CD14-positive monocyte (primary cell): ENCODE measurements around the gene MAST4. TPM values are rescaled to one million over a fixed set of nuclear protein-coding genes. Genes with fewer than 3 reads are reported as not detected.

ENCODE experiments used
- DNase-seq, 3 donors: peaks; one replicate each; pipeline ENCODE4 v3.0.0-alpha.2; 2011 to 2022
- H2AFZ ChIP-seq: 2 replicates; pipeline ENCODE4 v1.6.0; 2012; ENCODE audit warnings: mild to moderate bottlenecking, low read depth, low read length, inconsistent platforms; ENCODE audit not compliant: insufficient read depth, poor library complexity, severe bottlenecking
- H3K27ac ChIP-seq, 2 donors: 1 replicate in 1 of 2; 2 replicates in 1 of 2; pipeline ENCODE4 v1.5.1; 2012 to 2013; ENCODE audit warnings: low read length in 2 of 2, control low read depth in 1 of 2, inconsistent platforms in 1 of 2, low read depth in 1 of 2, mild to moderate bottlenecking in 1 of 2
- H3K27me3 ChIP-seq, 2 donors: one replicate each; pipeline versions ENCODE4 v1.6.0 to v1.6.1; 2011 to 2013; ENCODE audit warnings: low read length in 2 of 2; ENCODE audit not compliant: control insufficient read depth in 2 of 2, insufficient read depth in 2 of 2
- H3K36me3 ChIP-seq, 2 donors: replicated peaks in 1 of 2; 1 replicate in 1 of 2; 2 replicates in 1 of 2; pipeline versions ENCODE4 v1.5.1 to v1.6.1; 2012 to 2013; ENCODE audit warnings: low read length in 2 of 2, control low read depth in 1 of 2, inconsistent platforms in 1 of 2, mild to moderate bottlenecking in 1 of 2; ENCODE audit not compliant: insufficient read depth in 2 of 2, control insufficient read depth in 1 of 2
- H3K4me1 ChIP-seq, 2 donors: 1 replicate in 1 of 2; 2 replicates in 1 of 2; pipeline versions ENCODE4 v1.5.1 to v1.6.1; 2012 to 2013; ENCODE audit warnings: low read length in 2 of 2, control low read depth in 1 of 2, inconsistent platforms in 1 of 2, mild to moderate bottlenecking in 1 of 2, moderate library complexity in 1 of 2; ENCODE audit not compliant: insufficient read depth in 2 of 2, control insufficient read depth in 1 of 2
- H3K4me2 ChIP-seq: replicated peaks from 2 replicates; pipeline ENCODE3; 2012; ENCODE audit warnings: low read length, moderate library complexity, mild to moderate bottlenecking; ENCODE audit not compliant: poor library complexity, severe bottlenecking; ENCODE audit errors: extremely low read depth
- H3K4me3 ChIP-seq, 3 experiments: fragments of 200-600 bp in 1 of 3; sonication (generic) in 1 of 3; replicated peaks in 1 of 3; 1 replicate in 2 of 3; 2 replicates in 1 of 3; pipeline ENCODE4 v1.5.1; 2011 to 2013; ENCODE audit warnings: low read length in 3 of 3, mild to moderate bottlenecking in 3 of 3, control low read depth in 2 of 3, low read depth in 2 of 3, inconsistent platforms in 1 of 3, moderate library complexity in 1 of 3
- H3K79me2 ChIP-seq: 2 replicates; pipeline ENCODE4 v1.6.0; 2012; ENCODE audit warnings: mild to moderate bottlenecking, control low read depth, inconsistent platforms, low read length, moderate library complexity; ENCODE audit not compliant: insufficient read depth
- H3K9ac ChIP-seq: 2 replicates; pipeline ENCODE4 v1.6.0; 2017; ENCODE audit warnings: low read length, mild to moderate bottlenecking; ENCODE audit not compliant: insufficient read depth, poor library complexity, severe bottlenecking
- H3K9me3 ChIP-seq, 2 donors: replicated peaks in 1 of 2; 1 replicate in 1 of 2; 2 replicates in 1 of 2; pipeline versions ENCODE4 v1.5.1 to v1.6.1; 2012 to 2013; ENCODE audit warnings: low read length in 2 of 2, control low read depth in 1 of 2; ENCODE audit not compliant: control insufficient read depth in 1 of 2, insufficient read depth in 1 of 2
- H4K20me1 ChIP-seq: 2 replicates; pipeline ENCODE4 v1.6.0; 2012; ENCODE audit warnings: mild to moderate bottlenecking, low read length, control low read depth, moderate library complexity; ENCODE audit not compliant: insufficient read depth
- H3K27ac Mint-ChIP-seq, 7 donors: one replicate each; pipeline ENCODE4 v1.8.0; 2020; ENCODE audit warnings: mild to moderate bottlenecking in 7 of 7, mixed read lengths in 7 of 7, moderate library complexity in 6 of 7, inconsistent platforms in 2 of 7
- H3K27me3 Mint-ChIP-seq, 3 donors: one replicate each; pipeline ENCODE4 v1.8.0; 2021 to 2022; ENCODE audit warnings: low read depth in 3 of 3, mild to moderate bottlenecking in 3 of 3, mixed read lengths in 3 of 3, moderate library complexity in 3 of 3, inconsistent platforms in 1 of 3
- H3K36me3 Mint-ChIP-seq, 2 donors: one replicate each; pipeline ENCODE4 v1.8.0; 2020; ENCODE audit warnings: mixed read lengths in 2 of 2, inconsistent platforms in 1 of 2, mild to moderate bottlenecking in 1 of 2
- H3K4me1 Mint-ChIP-seq: one replicate; pipeline ENCODE4 v1.8.0; 2020; ENCODE audit warnings: mild to moderate bottlenecking, mixed read lengths
- H3K4me3 Mint-ChIP-seq, 2 donors: one replicate each; pipeline ENCODE4 v1.8.0; 2020; ENCODE audit warnings: mild to moderate bottlenecking in 2 of 2, mixed read lengths in 2 of 2, moderate library complexity in 1 of 2
- H3K9me3 Mint-ChIP-seq, 7 donors: one replicate each; pipeline ENCODE4 v1.8.0; 2020 to 2022; ENCODE audit warnings: mixed read lengths in 7 of 7, mild to moderate bottlenecking in 6 of 7, moderate library complexity in 6 of 7, inconsistent platforms in 2 of 7
- WGBS: methylation state at CpG from one replicate; pipeline ENCODE4 v1.1.5; 2013; ENCODE audit warnings: missing lambda C conversion rate; ENCODE audit not compliant: insufficient coverage; 5-methylcytosine and 5-hydroxymethylcytosine counted together
- intact Hi-C, 2 donors: fragments of 100-400 bp; cut with micrococcal nuclease; formaldehyde crosslinking; loops; one replicate each; pipeline versions ENCODE4 v1.15.0 to v1.15.1; 2023
- polyA plus RNA-seq, 3 donors: library from polyadenylated mRNA; depleted of rRNA in 1 of 3; unstranded in 2 of 3; stranded (reverse) in 1 of 3; fragments of 300-500 nt in 2 of 3; fragments of >200 nt in 1 of 3; fragmentation: Illumina TruSeq in 2 of 3; gene quantifications; 1 replicate in 2 of 3; 2 replicates in 1 of 3; pipeline ENCODE4 v1.2.3, GENCODE V29; 2012 to 2021
- TF ChIP-seq, protein P1 (sequence below): fragments of 200-600 bp; IDR thresholded peaks from one replicate; pipeline ENCODE4 v1.8.0; 2022; ENCODE audit warnings: antibody characterized with exemption, mild to moderate bottlenecking

Gene MAST4
- polyA plus RNA-seq, 3 donors: 0.03 to 0.24 TPM; not detected in 1

DNA sequence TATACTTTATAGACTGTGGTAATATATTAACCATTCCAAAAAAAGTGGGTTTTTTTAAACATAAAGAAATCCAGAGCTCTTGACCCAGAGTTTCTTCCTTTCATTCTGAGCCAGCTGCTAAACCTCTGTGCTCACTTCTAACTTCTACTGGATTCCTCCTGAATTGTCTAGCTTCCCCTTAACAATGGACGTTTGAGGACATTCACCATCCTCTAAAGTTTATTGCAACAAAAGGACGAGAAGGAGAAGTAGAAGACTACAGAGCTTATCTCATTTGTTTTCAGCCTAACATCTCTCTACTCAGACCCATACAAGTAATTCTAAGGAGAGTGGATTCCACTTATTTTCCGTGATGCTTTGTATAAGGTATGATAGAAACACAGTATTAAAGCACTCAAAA is 284.2 kb downstream of the MAST4 start:
- no CpG with 5 or more reads among the region's 3 CpGs for WGBS
- peak in 2 of 3 donors; percentile 4 to 6 for DNase-seq
- no peaks in the 10 kb centered on the region for H3K79me2 ChIP-seq
- peaks cover 17% of the 10 kb centered on the region for H3K4me1 Mint-ChIP-seq
- no peak overlapping the region for H3K4me3 Mint-ChIP-seq
- H3K27ac ChIP-seq: no peak overlapping the region
- peaks cover 0 to 3% of the 10 kb centered on the region in 2 donors for H3K36me3 Mint-ChIP-seq
- intact Hi-C loops: loop anchor here in 1 of 2 donors (10.0 kb wide), 1 partner anchor 46 kb away; no protein-coding TSS in a partner anchor
- H3K27me3 ChIP-seq: no peaks in the 10 kb centered on the region
- no peak overlapping the region for H3K4me3 ChIP-seq
- no peaks in the 10 kb centered on the region for H4K20me1 ChIP-seq
- H2AFZ ChIP-seq: no peak overlapping the region
- H3K27me3 Mint-ChIP-seq: peaks cover 0 to 10% (median 3%) of the 10 kb centered on the region in 3 donors
- no peaks in the 10 kb centered on the region for H3K36me3 ChIP-seq
- peaks cover 0 to 4% (median 0%) of the 10 kb centered on the region in 7 donors for H3K9me3 Mint-ChIP-seq
- no peak overlapping the region for H3K4me2 ChIP-seq
- no peak overlapping the region for H3K27ac Mint-ChIP-seq
- no peaks in the 10 kb centered on the region for H3K9me3 ChIP-seq
- TF ChIP-seq, protein P1, sequence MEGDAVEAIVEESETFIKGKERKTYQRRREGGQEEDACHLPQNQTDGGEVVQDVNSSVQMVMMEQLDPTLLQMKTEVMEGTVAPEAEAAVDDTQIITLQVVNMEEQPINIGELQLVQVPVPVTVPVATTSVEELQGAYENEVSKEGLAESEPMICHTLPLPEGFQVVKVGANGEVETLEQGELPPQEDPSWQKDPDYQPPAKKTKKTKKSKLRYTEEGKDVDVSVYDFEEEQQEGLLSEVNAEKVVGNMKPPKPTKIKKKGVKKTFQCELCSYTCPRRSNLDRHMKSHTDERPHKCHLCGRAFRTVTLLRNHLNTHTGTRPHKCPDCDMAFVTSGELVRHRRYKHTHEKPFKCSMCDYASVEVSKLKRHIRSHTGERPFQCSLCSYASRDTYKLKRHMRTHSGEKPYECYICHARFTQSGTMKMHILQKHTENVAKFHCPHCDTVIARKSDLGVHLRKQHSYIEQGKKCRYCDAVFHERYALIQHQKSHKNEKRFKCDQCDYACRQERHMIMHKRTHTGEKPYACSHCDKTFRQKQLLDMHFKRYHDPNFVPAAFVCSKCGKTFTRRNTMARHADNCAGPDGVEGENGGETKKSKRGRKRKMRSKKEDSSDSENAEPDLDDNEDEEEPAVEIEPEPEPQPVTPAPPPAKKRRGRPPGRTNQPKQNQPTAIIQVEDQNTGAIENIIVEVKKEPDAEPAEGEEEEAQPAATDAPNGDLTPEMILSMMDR: no peak
- no peak overlapping the region for H3K9ac ChIP-seq
- peaks cover 5 to 9% of the 10 kb centered on the region in 2 donors for H3K4me1 ChIP-seq

DNA sequence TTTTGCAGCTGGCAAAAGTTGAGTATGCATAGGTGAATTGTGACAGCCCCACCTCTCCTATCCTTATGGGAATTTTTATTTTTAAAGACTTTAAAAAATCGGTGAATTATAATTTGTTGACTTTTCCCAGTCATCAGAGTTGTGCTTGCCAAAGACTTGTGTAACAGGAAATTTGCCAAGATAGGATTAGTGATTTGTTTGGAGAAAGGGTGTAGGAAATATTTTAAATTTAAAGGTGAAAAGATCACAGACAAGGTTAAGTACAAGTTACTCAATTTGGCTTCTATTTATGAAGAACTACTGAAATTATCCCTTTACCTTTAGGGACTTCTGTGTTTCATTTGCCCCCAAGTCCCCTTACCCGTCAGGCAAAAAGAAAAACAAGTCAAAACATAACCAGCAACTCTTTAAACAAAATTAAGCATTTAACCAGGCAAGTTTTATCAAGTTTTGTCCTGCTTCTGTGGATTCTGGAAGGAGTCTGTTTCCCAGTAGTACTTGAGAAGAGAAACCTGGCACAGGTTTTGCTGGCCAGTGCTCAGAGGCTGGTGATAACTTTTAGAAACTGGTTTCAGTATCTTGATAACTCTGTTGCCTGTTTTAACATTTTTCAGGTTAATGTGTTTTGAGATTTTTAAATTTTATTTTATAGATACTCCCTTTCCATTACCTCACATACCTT is 285.4 kb downstream of the MAST4 start:
- Mint-ChIP-seq H3K36me3 (no peaks in the 10 kb centered on the region), H3K4me3 (no peak overlapping the region), H3K27ac (no peak overlapping the region), H3K27me3 (peaks cover 0 to 10% (median 3%) of the 10 kb centered on the region in 3 donors), H3K9me3 (peaks cover 0 to 4% (median 0%) of the 10 kb centered on the region in 7 donors), H3K4me1 (peaks cover 9% of the 10 kb centered on the region)
- intact Hi-C loops: loop anchor here in 1 of 2 donors (10.0 kb wide), 1 partner anchor 47 kb away; no protein-coding TSS in a partner anchor
- Histone ChIP-seq H3K9ac (no peak overlapping the region), H3K4me1 (no peaks in the 10 kb centered on the region), H3K4me2 (no peak overlapping the region), H3K36me3 (no peaks in the 10 kb centered on the region), H3K4me3 (no peak overlapping the region), H3K27ac (no peak overlapping the region), H3K27me3 (no peaks in the 10 kb centered on the region), H2AFZ (no peak overlapping the region), H3K9me3 (no peaks in the 10 kb centered on the region), H4K20me1 (no peaks in the 10 kb centered on the region), H3K79me2 (no peaks in the 10 kb centered on the region)
- TF ChIP-seq, protein P1: no peak
- DNase-seq: no peak
- no CpG with 5 or more reads among the region's 2 CpGs for WGBS
